Head of caudate nucleus (tissue), 42 donors: ENCODE measurements around the gene KCTD19.

Source experiments
- DNase-seq, 42 donors: peaks; one replicate each; pipeline versions ENCODE4 v3.0.0 to v3.0.0-alpha.2; 2020 to 2021; ENCODE audit warnings: mixed read lengths in 7 of 42
- intact Hi-C: fragments of 100-400 bp; cut with DNase I; formaldehyde crosslinking; loops from one replicate; pipeline ENCODE4 v1.15.0; 2022

Gene KCTD19

GRCh38 chr16:67269766-67270165, 56.8 kb downstream of the KCTD19 start:
- no peak for DNase-seq
- intact Hi-C loops = no loop called here

DNA sequence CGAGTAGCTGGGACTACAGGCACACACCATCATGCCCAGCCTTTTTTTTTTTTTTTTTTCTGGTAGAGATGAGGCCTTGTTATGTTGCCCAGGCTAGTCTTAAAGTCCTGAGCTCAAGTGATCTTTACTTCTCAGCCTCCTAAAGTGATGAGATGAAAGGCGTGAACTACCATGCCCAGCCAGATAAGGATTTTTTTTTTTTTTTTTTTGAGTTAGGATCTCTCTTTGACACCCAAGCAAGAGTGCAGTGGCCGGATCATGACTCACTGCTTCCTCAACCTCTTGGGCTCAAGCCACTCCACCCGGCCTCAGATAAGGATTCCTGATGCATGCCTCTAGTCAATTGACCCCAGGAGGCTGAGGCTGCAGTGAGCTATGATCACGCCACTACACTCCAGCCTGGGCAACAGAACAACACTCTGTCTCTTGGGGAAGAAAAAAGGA, 58.4 kb downstream of the KCTD19 start:
- intact Hi-C loops = no loop called here
- DNase-seq = no peak

DNA sequence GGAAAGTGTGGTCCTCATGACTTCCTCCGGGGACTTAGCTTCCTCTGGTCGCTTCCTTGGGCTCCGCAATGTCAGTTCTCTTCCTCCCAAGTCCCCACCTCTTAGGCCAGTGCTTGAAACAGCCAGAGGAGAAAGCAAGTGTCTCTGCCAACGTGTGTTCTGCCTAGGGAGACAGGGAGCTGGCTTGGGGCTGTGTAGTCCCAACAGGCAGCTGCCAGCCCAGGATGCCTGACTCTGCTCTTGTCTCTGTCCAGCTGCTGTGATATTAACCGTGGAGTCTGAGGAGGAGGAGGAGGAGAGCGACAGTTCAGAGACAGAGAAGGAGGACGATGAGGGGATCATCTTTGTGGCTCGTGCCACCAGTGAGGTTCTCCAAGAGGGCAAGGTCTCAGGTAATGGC, 60.7 kb downstream of the KCTD19 start:
- intact Hi-C loops = no loop called here

DNA sequence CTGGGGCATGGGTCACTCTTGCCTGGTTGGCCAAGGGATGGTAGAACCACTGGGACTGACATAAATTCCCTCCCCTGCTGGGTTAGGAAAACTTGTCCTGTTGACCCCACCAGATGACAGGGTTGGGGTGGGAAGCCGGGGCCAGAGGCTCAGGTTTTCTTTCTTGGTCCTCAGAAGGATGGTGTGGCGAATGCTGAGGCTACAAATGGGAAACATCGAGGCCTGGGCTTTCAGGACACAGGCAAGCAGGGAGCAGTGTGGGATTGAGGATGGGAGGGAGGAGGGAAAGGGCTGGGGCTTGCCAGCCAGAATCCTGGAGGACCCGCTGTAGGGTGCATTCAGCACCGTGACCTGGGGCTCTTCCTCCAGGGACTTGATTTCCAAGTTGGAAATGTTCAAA, 61.7 kb downstream of the KCTD19 start:
- intact Hi-C loops = no loop called here
- no peak for DNase-seq

More for the DNA sequence above, 60.7 kb downstream of the KCTD19 start:
- no peak for DNase-seq

GRCh38 chr16:67264277-67264676, 62.3 kb downstream of the KCTD19 start:
- DNase-seq = no peak
- intact Hi-C loops = no loop called here

GRCh38 chr16:67263201-67263600, 63.3 kb downstream of the KCTD19 start:
- no peak for DNase-seq
- intact Hi-C loops = no loop called here

DNA sequence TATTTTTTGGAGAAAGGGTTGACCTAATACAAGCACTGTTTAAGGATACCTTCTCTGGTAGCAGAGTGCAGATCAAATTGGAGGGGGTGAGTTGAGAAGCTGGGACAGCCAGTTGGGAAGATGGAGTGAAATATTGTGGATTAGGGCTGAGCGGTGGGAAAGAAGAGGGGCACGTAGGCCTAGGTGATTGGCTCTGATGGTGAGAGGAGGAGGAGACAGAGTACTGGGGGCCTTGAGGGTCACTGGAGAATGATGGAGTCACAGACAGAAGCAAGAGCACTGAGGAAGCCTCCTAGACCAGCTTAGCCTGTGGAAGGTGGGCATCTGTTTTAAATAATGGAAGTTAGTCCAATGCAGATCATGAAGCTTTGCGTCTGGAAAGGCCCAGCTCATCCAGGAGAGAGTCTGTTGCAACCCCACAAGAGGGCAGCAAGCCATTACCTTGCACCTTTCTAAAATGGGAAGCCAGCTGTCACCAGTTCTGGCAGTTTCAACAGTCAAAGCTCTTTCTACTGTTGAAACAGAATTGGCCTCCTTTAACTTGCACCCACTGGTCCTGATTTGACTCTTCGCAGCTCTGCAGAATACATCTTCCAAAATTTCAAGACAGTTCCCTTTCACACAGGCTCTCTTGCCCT, 66.0 kb downstream of the KCTD19 start:
- peak in 19 of 42 donors; percentile 27 to 80 (median 63) for DNase-seq
- intact Hi-C loops = no loop called here

DNA sequence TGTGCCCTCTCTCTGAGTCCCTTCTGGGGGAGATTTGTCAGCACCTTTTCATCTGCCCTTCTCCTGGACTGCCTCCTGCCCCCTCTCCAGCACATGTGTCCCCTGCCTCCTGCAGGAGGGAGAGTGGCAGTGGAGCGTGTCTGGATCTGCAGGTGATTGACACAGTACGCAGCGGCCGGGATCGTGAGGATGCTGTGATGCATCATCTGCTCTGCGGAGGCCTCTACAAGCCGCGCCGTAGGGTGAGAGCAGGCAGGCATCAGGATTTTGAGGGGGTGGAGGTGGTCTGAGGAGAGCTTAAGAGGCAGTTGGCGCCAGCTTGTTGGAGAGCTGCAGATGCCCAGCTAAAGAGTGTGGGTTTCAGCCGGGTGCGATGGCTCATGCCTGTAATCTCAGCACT, 66.8 kb downstream of the KCTD19 start:
- intact Hi-C loops = loop anchor here (10.0 kb wide), 1 partner anchor 145 kb away; no protein-coding TSS in a partner anchor
- DNase-seq = peak in 6 of 42 donors; percentile 30 to 60 (median 38)

GRCh38 chr16:67258161-67258835, 68.2 kb downstream of the KCTD19 start:
- DNase-seq = no peak
- intact Hi-C loops = loop anchor here (10.0 kb wide), 1 partner anchor 147 kb away; no protein-coding TSS in a partner anchor

DNA sequence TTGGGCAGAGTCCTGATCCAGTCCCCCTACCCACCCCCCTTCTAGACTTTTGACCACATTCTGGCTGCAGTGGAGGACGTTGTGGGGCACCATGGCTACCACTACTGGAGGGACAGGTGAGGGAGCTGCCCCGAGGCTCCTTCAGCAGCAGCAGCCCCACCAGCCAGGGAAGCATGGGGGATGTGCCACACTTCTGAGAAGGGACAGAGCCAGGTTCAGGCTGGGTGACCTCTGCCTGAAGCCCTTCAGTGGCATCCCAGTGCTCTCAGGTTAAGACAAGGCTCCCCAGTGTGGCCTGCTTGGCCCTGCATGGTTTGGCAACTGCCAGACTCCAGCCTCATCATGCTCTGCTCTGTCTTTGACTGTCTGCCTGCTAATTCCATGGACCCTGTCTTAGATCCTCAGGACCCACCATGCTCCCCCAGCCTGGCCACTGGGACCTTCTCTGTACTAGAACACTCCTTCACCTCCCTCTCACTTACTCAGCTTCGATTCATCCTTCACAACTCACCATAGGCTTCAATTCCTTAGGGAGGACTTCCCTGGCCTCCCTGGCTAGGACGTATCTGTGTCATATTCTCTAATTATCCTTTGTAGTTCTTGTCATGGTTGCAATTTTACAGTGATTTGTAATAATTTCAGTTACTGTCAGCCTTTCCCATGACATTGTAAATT, 68.9 kb downstream of the KCTD19 start:
- intact Hi-C loops = loop anchor here (10.0 kb wide), 1 partner anchor 147 kb away; no protein-coding TSS in a partner anchor
- DNase-seq = no peak

DNA sequence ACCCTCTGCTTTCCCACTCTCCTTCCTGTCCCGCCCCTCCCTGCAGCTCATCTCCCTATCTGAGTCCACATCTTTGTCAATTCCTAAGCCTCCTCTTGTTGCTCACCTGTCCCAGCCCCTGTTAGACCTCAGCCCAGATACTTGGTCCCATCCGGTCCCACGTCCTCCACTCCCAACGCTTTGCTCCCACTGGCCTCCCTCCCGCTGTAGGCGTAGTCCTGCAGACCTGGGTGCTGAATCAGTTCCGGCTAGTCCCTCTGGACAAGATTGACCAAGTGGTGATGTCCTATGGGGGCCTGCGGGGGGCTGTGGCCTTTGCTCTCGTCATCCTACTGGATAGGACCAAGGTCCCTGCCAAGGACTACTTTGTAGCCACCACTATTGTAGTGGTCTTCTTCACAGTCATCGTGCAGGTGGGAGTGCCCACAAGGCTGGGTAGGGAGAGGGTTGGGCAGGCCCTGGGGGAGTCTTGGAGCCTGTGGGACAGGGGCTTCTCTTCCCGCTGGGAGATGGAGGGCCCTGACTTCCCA, 69.8 kb downstream of the KCTD19 start:
- intact Hi-C loops = loop anchor here (10.0 kb wide), 1 partner anchor 148 kb away; no protein-coding TSS in a partner anchor
- DNase-seq = no peak

DNA sequence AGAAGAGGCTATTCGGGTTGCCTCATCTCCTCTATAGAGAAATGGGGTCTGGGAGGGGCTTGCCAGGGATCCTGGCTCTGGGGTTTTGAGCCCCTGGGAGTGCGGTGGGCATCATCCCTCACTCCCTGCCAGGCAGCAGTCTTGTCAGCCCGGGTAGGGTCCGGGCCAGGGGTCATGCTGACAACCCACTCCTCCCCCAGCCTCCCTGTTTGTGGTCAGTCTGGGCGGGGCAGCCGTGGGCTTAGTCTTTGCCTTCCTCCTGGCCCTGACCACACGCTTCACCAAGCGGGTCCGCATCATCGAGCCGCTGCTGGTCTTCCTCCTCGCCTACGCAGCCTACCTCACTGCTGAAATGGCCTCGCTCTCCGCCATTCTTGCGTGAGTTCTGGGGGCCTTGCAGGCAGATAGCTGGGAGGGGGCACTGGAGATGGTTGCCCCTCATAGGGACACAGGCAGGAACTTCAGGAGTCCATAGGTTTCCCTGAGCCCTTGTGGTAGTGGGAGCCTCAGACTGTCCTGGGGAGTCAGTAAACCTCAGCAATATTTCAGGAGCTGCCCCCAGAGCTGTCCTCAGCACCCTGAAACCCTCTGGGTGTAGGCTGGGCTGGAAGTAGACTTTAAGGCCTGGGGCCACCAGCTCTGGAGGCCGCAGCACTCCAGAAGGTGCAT, 70.9 kb downstream of the KCTD19 start:
- no peak for DNase-seq
- intact Hi-C loops = loop anchor here (10.0 kb wide), 1 partner anchor 149 kb away; no protein-coding TSS in a partner anchor

GRCh38 chr16:67254801-67255552, 71.6 kb downstream of the KCTD19 start:
- no peak for DNase-seq
- intact Hi-C loops = loop anchor here (10.0 kb wide), 1 partner anchor 150 kb away; no protein-coding TSS in a partner anchor

- intact Hi-C loops = loop anchor here (10.0 kb wide), 1 partner anchor 152 kb away; no protein-coding TSS in a partner anchor
- DNase-seq = peak in 7 of 42 donors; percentile 19 to 51 (median 39)
Measured at GRCh38 chr16:67252609-67253497, 73.7 kb downstream of the KCTD19 start.

- intact Hi-C loops = loop anchor here (10.0 kb wide), 1 partner anchor 155 kb away; no protein-coding TSS in a partner anchor
- DNase-seq = peak in 1 of 42 donors; percentile 54
Measured at GRCh38 chr16:67250045-67250327, 76.6 kb downstream of the KCTD19 start.

DNA sequence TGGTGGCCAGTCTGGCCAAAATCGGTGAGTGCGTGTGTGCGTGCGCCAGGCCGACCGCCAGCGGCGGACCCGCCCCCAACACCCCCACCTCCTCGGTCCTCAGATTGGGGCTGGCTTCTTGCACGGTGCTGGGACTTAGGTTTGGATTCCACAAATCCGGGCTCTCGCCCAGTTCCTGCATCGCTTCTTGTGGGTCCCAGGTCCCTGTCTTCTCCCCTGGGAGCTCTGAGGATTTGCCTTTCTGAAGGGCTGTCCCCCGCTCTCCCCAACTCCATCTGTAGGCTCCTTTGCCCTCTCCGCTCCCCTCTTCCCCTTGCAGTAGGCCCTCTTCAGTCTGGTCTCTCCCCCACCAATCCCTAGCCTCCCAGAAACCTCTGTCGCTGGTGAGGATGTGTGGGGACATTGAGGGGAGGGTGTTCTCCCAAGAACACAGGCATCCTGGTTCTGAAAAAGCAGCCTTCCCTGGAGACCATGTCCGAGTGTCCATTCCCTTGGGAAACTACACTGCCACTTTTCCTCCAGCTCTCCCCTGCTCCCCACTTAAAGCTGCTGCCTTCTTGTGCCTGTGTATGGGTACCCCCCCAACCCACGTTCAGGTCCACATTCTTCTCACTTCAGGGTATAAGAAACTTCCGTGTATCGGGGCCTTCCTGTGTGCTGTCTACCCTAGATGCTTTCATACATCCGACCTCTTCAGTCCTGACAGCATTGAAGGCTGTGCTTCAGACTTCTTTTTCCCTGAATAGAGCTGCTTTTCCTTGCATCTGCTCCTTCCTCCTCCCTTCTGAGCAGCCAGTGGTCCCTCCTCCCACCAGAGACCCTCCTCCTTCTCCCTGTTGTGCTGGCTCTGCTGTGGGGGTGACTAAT, 77.1 kb downstream of the KCTD19 start:
- intact Hi-C loops = loop anchor here (10.0 kb wide), 1 partner anchor 155 kb away; no protein-coding TSS in a partner anchor
- DNase-seq = peak in 5 of 42 donors; percentile 15 to 39 (median 30)
